GM12874 (cell line): ENCODE measurements around the gene NLRC5.

Experiments
- TF ChIP-seq, protein P1 (sequence below): IDR thresholded peaks from 2 replicates; pipeline ENCODE4 v1.5.1; 2011; ENCODE audit warnings: low read depth, mild to moderate bottlenecking, control low read depth, low read length, moderate library complexity; ENCODE audit not compliant: insufficient read depth

The NLRC5 gene

DNA sequence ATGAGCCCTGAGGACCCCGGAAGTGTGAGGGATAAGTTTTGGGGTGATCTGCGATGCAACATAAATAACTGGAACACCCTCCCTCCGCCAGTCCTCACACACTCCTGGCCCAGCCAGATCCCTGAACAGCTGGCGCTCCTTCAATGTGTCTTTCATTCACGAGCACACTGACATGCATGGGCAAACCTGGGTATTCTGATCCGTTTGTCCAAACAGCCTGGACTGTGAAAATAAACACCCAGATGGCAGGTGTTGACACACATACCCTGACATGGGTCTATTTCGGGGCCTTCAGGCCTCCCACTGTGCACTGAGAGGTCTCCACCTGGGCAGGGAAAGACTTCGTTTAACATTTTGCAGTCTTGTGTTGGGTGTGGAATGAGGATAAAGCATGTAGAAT, 100.0 kb downstream of the NLRC5 start:
- TF ChIP-seq, protein P1, sequence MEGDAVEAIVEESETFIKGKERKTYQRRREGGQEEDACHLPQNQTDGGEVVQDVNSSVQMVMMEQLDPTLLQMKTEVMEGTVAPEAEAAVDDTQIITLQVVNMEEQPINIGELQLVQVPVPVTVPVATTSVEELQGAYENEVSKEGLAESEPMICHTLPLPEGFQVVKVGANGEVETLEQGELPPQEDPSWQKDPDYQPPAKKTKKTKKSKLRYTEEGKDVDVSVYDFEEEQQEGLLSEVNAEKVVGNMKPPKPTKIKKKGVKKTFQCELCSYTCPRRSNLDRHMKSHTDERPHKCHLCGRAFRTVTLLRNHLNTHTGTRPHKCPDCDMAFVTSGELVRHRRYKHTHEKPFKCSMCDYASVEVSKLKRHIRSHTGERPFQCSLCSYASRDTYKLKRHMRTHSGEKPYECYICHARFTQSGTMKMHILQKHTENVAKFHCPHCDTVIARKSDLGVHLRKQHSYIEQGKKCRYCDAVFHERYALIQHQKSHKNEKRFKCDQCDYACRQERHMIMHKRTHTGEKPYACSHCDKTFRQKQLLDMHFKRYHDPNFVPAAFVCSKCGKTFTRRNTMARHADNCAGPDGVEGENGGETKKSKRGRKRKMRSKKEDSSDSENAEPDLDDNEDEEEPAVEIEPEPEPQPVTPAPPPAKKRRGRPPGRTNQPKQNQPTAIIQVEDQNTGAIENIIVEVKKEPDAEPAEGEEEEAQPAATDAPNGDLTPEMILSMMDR = no peak

DNA sequence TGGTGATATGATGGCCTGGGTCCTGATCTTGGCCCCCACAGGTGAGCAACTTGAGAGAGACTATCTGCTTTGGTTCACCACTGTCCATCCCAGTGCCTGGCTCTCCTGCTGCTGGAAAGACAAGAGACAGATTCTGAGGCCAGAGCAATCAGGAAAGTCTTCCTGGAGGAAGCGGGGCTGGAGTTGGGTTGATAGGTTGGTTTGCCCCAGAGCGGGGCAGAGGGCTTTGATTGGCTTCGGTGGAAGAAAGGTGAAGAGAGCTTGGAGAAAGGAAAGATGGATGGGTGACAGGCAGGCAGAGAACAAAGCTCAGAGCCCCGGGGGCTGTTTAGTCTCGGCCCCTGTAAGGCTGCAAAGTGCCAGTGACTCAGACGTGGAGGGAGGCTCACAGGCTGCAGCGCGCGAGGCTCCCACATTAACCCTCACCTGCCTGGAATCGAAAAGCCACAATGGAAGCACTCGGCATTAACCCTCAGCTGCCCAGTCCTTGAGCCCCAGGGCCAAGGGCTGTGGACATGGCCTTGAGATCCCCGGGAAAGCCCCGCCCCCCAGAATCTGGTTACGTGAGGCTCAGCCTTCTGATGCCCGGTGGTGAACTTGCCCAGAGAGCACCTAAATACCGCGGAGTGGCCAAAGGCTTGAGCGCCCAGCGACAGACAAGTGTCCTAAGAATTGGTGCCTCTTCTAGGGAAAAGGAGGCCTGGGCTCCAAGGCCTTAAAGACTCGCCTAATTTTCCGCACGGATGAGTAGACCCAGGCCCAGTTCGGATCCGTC, 102.0 kb downstream of the NLRC5 start:
- TF ChIP-seq, protein P1 = no peak

DNA sequence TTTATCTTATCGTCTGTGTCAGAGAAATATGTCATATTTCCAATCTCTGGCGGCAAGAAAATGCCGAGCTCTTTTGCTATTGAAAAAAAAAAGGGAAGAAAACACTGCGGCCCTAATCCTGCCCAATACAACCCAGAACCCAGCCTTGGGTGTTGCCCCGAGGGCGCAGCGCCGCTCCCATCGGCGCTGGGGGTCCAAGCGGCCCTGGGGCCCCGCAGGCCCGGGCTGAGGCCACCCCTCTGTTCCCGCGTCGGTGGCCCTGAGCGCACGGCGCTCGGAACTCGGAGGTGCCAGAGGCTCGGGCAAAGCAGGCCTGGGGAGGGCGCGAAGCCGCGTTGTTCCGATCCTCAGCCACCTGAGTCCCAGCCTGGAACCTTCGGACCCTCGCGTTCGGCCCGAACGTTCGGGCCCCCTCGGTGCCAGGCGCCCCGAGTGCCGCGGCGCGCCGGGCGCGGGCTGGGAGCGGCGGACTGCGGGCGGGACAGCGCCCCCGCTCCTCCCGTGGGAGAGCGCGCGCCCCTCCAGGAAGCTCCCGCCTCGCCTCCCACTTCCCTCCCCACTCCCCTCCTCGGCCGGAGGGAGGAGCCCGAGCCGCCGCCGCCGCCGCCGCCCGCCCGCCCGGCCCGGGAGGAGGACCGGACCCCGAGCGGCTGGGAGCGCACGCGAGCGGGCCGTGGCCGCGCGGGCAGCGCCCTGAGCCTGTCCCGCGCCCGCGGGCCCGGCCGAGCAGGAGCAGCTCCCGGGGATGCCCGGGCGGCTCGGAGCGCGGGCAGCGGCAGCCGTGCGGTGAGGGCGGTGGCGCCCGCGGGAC, 102.8 kb downstream of the NLRC5 start, which contains the start of gene CPNE2:
Gene CPNE2, plus strand, starts transcription at position 609 of the 811 bp plus-strand sequence. CDS start 18,160 bp downstream, outside the sequence.
- TF ChIP-seq, protein P1 = no peak

DNA sequence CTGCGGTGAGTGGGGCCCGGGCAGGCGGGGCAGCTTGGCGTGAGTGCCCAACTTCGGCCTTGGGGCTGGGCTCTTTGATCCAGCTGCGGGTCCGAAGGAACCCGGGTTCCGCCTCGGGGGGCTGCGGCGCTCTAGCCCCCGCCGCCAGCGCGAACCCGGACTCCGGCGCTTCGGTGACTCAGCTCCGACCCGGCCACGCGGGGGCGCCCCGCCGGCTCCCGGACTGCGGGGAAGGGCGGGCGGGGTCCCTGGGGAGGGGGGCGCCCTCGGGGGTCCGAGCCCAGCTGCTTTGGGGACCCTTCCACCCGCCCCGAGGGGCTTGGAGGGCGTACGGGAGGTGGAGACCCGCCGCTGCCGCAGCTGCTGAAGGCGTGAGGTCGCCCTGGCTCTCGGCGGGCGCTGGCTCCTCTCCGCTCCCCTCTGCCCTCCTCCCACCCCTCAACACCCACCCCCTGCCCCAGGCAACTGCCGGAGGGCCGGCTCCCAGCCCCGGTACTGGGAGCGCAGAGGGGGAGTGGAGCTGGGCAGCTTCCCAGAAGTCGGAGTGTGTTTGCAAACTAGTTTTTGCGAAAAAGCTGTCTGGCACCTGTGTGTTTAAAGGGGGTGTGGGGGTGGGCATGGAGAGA, 103.5 kb downstream of the NLRC5 start:
- TF ChIP-seq, protein P1 = peak; percentile 74

DNA sequence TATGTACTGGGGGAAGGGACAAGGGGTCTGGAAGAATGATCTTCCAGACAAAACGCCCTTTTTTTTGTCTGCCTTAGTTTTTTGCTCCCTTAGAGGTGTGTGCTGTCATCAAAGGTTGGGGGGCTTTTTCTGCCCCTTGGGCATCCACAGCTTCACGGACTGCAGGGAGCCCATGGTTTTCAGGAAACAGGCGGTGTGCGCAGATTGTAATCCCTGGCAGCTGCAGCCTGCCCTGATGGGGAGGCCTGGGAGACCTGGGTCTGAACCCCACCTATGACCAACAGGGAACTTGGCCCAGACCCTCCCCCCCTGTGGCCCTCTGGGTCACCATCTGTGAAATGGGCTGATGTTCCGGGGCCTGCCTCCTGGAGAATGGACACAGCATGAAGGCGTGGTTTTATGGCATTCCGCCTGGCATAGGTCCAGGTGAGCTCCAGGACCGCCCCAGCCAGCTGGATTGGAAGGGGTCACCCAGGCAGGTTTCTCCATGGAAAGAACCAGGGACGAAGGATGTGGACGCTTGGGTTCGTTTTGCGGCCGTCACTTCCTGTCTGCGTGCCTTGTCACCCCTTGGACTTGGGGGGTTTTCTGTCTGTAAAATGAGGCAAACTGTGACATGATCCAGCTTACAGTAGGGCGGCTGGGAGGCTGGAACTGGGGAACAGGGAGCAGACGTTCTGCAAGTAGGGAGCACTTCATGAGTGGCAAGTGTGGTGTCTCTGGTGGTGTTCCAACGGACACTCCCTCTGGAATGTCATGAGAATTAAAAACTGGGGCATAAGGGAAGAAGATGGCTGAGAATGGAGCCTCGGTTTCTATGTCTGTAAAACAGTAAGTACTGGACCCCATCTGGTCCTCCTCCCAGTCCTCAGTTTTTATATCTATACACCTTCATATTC, 104.6 kb downstream of the NLRC5 start:
- TF ChIP-seq, protein P1 = no peak

DNA sequence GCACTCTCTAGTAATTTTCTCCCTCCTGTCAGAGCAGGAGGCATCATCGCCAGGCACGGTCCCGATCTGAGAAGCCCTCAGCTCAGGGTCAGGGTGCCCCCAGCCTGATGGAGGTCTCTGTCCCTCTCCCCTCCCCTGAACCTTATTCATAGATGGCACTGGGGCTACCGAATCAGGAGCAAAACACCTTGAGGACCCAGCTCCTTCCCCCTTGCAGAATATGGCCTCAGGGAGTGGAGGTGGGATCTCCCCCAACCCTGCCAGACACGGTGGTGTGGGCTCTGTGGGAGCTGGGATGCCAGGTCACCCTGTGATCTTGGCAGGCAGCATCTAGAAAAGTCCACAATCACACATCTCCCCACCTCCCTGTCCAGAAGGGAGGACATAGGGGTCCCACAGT, 105.6 kb downstream of the NLRC5 start:
- TF ChIP-seq, protein P1 = no peak
